HFFc6 (cell line): ENCODE results near the gene DAP. TPM values are rescaled to one million over a fixed set of nuclear protein-coding genes. Genes with fewer than 3 reads are reported as not detected.

Source experiments
- DNase-seq: peaks from one replicate; pipeline ENCODE4 v3.0.0-alpha.2; 2018
- H3K27ac Mint-ChIP-seq: 2 replicates; pipeline ENCODE4 v1.8.0; 2020; ENCODE audit warnings: mild to moderate bottlenecking, mixed read lengths
- H3K27me3 Mint-ChIP-seq: 2 replicates; pipeline ENCODE4 v1.8.0; 2021; ENCODE audit warnings: mild to moderate bottlenecking, moderate library complexity, mixed read lengths; ENCODE audit not compliant: insufficient read depth
- H3K36me3 Mint-ChIP-seq: 2 replicates; pipeline ENCODE4 v1.8.0; 2021; ENCODE audit warnings: low read depth, mixed read lengths
- H3K4me1 Mint-ChIP-seq: 2 replicates; pipeline ENCODE4 v1.8.0; 2020; ENCODE audit warnings: low read depth, mixed read lengths
- H3K4me3 Mint-ChIP-seq: 2 replicates; pipeline ENCODE4 v1.8.0; 2020; ENCODE audit warnings: mild to moderate bottlenecking, moderate library complexity, mixed read lengths
- H3K9me3 Mint-ChIP-seq: 2 replicates; pipeline ENCODE4 v1.8.0; 2020; ENCODE audit warnings: mild to moderate bottlenecking, mixed read lengths
- long read RNA-seq: library from polyadenylated mRNA; unstranded; transcript quantifications from one replicate; pipeline ENCODE4 v2.0.0, GENCODE V29; 2019
- total RNA-seq, 6 experiments: library from RNA; stranded (reverse); fragmentation: NEBNext Ultra II Directional; extraction: Animal tissue kit (Norgen Biotek cat#: 25700); gene quantifications; 2 replicates in 1 of 6; 3 replicates in 5 of 6; pipeline ENCODE4 v1.2.3, GENCODE V29; 2021
- TF ChIP-seq, protein P1 (sequence below): fragments of 200-600 bp; sonication (generic); IDR thresholded peaks from 2 replicates; pipeline ENCODE4 v1.5.0; 2021; ENCODE audit warnings: antibody characterized with exemption, mild to moderate bottlenecking

Gene DAP, protein sequence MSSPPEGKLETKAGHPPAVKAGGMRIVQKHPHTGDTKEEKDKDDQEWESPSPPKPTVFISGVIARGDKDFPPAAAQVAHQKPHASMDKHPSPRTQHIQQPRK
- total RNA-seq = 100 to 1,000 TPM; 255 to 357 (median 285) TPM
- long read RNA-seq, transcript DAP-201 (4 exons, 2,339 nt) = major isoform, 606 of 686 reads
- long read RNA-seq, partial matches to known transcripts = 68 of 686 reads
- long read RNA-seq, other reads (novel, unspliced or antisense) = 9 of 686 reads

DNA sequence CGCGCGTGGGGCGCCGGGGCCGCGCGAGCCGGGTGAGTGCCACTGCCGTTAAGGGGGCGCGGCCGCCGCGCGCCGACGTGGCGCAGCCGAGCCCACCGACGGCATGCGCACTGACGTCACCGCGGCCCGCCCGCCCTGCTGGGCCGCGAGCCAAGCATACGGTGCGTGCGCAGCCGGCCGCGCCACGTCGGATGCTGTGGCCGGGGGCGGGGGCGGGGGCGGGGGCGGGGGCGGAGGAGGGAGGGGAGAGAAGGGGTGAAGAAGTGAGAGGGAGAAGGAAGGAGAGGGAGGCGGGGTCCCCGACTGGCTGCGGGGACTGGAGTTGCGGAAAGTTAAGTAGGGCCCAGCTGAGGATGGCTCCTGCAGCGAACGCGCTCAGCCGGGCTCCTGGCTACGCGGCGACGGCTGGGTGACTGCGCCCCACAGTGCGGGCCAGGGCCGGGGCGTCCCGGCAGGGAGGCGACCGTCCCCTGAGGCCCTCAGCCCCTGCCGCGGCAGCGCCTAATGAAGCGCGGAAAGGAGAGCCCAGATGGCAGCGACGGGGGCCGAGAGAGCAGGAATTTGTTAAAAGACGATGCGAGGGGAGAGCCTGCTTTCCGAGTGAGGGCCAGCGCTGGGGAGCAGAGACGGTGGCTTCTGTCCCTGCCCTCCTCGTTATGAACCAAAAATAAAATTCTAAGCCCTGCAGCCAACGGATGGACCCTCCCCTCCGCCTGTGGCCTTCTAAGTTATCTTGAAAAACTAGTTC lies at the start of gene DAP:
Gene DAP (minus strand): TSS at position 50 of the 748 bp plus-strand sequence. CDS start 166 bp downstream, outside the sequence.
- peaks cover 2% of the 10 kb centered on the region; the same call in 1 of the 2 replicates for H3K27me3 Mint-ChIP-seq
- peak; percentile 66 for DNase-seq
- H3K27ac Mint-ChIP-seq = peak within 1 kb of the TSS; percentile 94
- peaks cover 50% of the 10 kb centered on the region for H3K4me1 Mint-ChIP-seq
- TF ChIP-seq, protein P1, sequence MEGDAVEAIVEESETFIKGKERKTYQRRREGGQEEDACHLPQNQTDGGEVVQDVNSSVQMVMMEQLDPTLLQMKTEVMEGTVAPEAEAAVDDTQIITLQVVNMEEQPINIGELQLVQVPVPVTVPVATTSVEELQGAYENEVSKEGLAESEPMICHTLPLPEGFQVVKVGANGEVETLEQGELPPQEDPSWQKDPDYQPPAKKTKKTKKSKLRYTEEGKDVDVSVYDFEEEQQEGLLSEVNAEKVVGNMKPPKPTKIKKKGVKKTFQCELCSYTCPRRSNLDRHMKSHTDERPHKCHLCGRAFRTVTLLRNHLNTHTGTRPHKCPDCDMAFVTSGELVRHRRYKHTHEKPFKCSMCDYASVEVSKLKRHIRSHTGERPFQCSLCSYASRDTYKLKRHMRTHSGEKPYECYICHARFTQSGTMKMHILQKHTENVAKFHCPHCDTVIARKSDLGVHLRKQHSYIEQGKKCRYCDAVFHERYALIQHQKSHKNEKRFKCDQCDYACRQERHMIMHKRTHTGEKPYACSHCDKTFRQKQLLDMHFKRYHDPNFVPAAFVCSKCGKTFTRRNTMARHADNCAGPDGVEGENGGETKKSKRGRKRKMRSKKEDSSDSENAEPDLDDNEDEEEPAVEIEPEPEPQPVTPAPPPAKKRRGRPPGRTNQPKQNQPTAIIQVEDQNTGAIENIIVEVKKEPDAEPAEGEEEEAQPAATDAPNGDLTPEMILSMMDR = no peak
- H3K36me3 Mint-ChIP-seq = peaks cover 33% of the 10 kb centered on the region
- peak within 1 kb of the TSS; percentile 96 for H3K4me3 Mint-ChIP-seq
- H3K9me3 Mint-ChIP-seq = no peaks in the 10 kb centered on the region

DNA sequence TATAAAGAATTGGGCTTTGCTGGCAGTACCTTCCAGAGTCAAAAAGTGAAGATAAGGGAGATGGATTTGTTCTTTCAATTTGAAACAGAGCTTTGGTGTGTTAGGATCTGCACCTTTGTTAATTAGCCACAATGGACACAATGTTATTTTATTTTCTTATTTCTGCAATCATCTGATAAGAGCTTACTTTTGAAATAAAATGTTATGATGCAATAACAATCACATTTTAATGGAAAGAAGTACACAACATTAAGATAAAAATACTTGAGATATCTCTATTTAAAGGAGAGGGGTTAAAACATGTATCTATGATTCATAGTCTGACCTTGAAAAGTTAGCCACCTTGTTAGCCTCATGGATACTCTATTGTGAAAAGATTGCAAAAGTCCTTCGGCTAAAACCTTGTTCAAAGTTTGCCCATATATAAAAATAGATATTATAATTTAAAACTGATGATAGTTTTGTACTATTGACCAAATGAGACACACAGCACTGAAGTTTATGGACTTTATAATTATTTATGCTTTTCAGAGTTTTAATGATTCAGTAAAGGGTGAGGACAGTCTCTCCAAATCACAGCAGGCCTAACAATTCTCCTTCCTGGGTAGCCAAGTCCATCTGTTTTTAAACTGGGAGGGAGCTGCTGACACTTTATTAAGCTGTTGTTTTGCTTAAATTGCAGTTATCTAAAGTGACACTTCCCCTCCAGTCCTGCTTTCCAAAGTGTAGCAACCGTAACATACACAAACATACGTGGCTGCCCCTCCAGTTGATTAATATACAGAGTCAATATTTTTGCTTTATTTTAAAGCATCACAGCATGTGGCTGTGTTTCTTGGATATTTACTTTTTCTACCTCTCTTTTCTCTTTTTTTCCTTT lies 47.6 kb upstream of the DAP start:
- Mint-ChIP-seq H3K27ac (no peak overlapping the region), H3K36me3 (peaks cover 16% of the 10 kb centered on the region), H3K4me1 (no peaks in the 10 kb centered on the region), H3K9me3 (peaks cover 10% of the 10 kb centered on the region), H3K4me3 (no peak overlapping the region), H3K27me3 (peaks cover 16% of the 10 kb centered on the region)
- TF ChIP-seq, protein P1 = no peak
- DNase-seq = no peak

DNA sequence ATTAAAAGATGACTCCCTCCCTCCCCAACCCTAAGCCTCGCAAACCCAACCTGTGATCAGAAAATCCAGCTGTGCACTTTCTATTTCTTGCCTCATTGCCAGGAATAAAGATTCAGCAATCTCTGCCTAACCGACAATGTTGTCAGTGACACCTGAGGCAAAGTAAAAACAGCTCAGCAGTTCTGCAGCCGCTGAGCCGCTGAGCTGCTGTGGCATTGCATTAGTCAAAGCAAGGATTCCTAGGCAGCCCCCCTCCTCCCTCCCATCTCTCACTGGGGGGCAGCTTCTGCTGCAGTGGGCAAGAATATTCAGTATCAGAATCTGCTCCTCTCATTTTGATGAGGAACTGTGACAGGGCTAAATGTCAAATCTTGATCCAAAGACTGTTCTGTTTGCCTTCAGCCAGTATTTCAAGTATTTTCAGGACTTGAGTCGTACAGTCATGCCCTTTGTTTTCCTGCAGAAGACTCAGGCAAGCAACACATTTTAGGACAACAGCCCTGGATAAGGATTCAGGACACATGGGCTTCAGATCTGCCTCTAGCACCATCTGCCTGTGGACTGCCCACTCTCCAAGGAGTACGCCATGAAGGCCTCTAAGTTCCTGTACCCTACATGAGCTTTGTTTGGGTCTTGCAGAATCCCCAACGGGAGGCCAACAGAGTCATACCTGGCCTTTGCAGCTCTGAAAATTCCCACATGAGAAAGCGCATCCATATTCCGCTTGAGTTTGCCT lies 41.1 kb upstream of the DAP start:
- Mint-ChIP-seq H3K9me3 (peaks cover 10% of the 10 kb centered on the region), H3K27me3 (peaks cover 10% of the 10 kb centered on the region), H3K4me3 (no peak overlapping the region), H3K36me3 (peaks cover 16% of the 10 kb centered on the region), H3K4me1 (no peaks in the 10 kb centered on the region), H3K27ac (no peak overlapping the region)
- TF ChIP-seq, protein P1 = no peak
- DNase-seq = no peak

DNA sequence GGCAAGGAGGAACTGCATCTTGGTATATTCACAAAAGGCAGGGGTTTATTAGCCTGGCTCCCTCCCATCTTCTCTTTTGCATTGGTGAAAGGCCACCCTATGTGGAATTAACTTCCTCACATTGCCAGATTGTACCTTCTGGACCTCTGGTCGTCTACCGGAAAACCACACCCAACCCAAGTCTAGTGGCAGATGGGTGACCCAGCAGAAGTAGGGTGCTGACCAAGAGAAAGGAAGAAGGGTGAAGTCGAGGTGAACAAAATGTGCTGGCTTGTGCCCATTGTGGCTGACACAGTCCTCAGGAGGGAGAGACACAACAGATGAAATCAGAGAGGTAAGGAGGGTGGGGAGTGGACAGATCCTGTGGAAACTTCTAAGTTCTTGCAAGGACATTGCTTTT lies 39.8 kb upstream of the DAP start:
- Mint-ChIP-seq H3K4me1 (no peaks in the 10 kb centered on the region), H3K4me3 (no peak overlapping the region), H3K36me3 (peaks cover 15% of the 10 kb centered on the region), H3K27ac (no peak overlapping the region), H3K9me3 (peaks cover 10% of the 10 kb centered on the region), H3K27me3 (peaks cover 10% of the 10 kb centered on the region)
- DNase-seq = no peak
- TF ChIP-seq, protein P1 = no peak

DNA sequence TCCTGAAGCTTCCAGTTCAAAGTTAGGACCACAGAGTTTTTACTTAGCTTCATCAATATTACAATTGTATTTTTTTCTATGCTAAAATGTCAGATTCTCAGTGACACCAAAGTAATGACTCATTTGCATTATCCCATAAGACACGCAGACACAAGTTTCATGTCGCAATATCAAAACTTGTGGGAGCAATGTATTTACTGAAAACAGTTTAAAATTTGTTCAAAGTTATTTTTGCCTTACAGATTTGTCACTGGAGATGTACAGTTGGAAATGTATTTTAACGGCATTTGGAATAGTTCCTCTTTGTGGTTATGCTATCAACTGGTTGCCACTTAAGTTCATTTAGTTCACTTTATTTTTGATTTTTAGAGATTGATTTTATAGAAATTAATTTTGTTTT lies 36.2 kb upstream of the DAP start:
- no peaks in the 10 kb centered on the region for H3K36me3 Mint-ChIP-seq
- DNase-seq = peak; percentile 11
- no peak overlapping the region for H3K4me3 Mint-ChIP-seq
- no peaks in the 10 kb centered on the region for H3K9me3 Mint-ChIP-seq
- TF ChIP-seq, protein P1 = no peak
- H3K27ac Mint-ChIP-seq = no peak overlapping the region
- H3K27me3 Mint-ChIP-seq = peaks cover 7% of the 10 kb centered on the region; the same call in 1 of the 2 replicates
- no peaks in the 10 kb centered on the region for H3K4me1 Mint-ChIP-seq
